Testis (tissue), 3 donors: ENCODE measurements around the gene GPR50. TPM values are rescaled to one million over a fixed set of nuclear protein-coding genes. Genes with fewer than 3 reads are reported as not detected.

ENCODE experiments used
- DNase-seq: peaks from one replicate; pipeline ENCODE4 v3.0.0-alpha.2; 2019
- H3K27ac ChIP-seq, 2 donors: fragments of 200-600 bp; sonication (generic); one replicate each; pipeline ENCODE4 v1.5.1; 2019
- H3K27me3 ChIP-seq: fragments of 200-600 bp; sonication (generic); one replicate; pipeline ENCODE4 v1.5.1; 2019
- H3K36me3 ChIP-seq: fragments of 200-600 bp; sonication (generic); one replicate; pipeline ENCODE4 v1.5.1; 2017; ENCODE audit warnings: low read depth; ENCODE audit errors: missing control alignments
- H3K4me1 ChIP-seq: fragments of 200-600 bp; sonication (generic); one replicate; pipeline ENCODE4 v1.5.1; 2019
- H3K4me3 ChIP-seq, 2 donors: fragments of 200-600 bp; sonication (generic); one replicate each; pipeline ENCODE4 v1.5.1; 2017 to 2019
- H3K9me3 ChIP-seq: fragments of 200-600 bp; sonication (generic); one replicate; pipeline ENCODE4 v1.5.1; 2017
- CTCF ChIP-seq, 3 experiments: fragments of 450-650 bp in 2 of 3; fragments of 200-600 bp in 1 of 3; sonication (generic) in 1 of 3; IDR thresholded peaks; one replicate each; pipeline ENCODE4 v1.5.1; 2016 to 2019; ENCODE audit warnings: antibody characterized with exemption in 3 of 3, mild to moderate bottlenecking in 2 of 3, moderate library complexity in 1 of 3
- POLR2A ChIP-seq: fragments of 450-650 bp; IDR thresholded peaks from one replicate; pipeline ENCODE4 v1.6.1; 2017; ENCODE audit warnings: antibody characterized with exemption, mild to moderate bottlenecking, moderate library complexity
- WGBS, 2 donors: methylation state at CpG; one replicate each; pipeline ENCODE4 v1.1.5; 2018; 5-methylcytosine and 5-hydroxymethylcytosine counted together
- intact Hi-C: fragments of 100-400 bp; cut with DNase I; formaldehyde crosslinking; loops from one replicate; pipeline ENCODE4 v1.15.1; 2023; ENCODE audit warnings: low total_unique reads
- polyA plus RNA-seq: library from polyadenylated mRNA; stranded (reverse); fragments of 350-450 nt; fragmentation: Illumina TruSeq; extraction: RNeasy Lipid Tissue Mini Kit (QIAGEN cat#74804); gene quantifications from one replicate; pipeline ENCODE4 v1.2.3, GENCODE V29; 2014; ENCODE audit warnings: low read depth, low replicate concordance; ENCODE audit not compliant: insufficient read depth
- total RNA-seq, 2 donors: library from RNA; depleted of rRNA; stranded (reverse); fragments of >200 nt; gene quantifications; one replicate each; pipeline ENCODE4 v1.2.3, GENCODE V29; 2016

The GPR50 gene
- total and polyA plus RNA-seq, 3 donors from 2014 or later = 0.24 TPM; not detected in 2

DNA sequence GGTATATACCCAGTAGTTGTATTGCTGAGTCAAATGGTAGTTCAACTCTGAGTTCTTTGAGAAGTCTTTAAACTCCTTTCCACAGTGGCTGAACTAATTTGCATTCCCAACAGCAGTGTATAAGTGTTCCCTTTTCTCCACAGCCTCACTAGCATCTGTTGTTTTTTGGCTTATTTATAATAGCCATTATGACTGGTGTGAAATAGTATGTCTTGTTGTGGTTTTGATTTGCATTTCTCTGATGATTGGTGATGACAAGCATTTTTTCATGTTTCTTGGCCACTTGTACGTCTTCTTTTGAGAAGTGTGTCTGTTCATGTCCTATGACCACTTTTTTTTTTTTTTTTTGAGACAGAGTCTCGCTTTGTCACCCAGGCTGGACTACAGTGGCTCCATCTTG lies 30.5 kb downstream of the GPR50 start:
- WGBS, 2 donors = 83 to 90% methylated on average over 2 of the region's 2 CpGs
- no peaks in the 10 kb centered on the region for H3K4me1 ChIP-seq

GRCh38 chrX:151225843-151226242 lies 49.5 kb downstream of the GPR50 start:
- H3K27ac ChIP-seq = no peak overlapping the region
- no peaks in the 10 kb centered on the region for H3K9me3 ChIP-seq
- WGBS, 2 donors = 33 to 75% methylated on average over 1 of the region's 1 CpG
- DNase-seq = no peak
- H3K4me1 ChIP-seq = no peaks in the 10 kb centered on the region
- intact Hi-C loops = no loop called here
- no peaks in the 10 kb centered on the region for H3K36me3 ChIP-seq
- TF ChIP-seq CTCF (IDR thresholded peaks at IDR 0.05) = no peak
- H3K4me3 ChIP-seq = no peak overlapping the region
- H3K27me3 ChIP-seq = no peaks in the 10 kb centered on the region

More for the DNA sequence above, 30.5 kb downstream of the GPR50 start:
- H3K9me3 ChIP-seq = no peaks in the 10 kb centered on the region
- no peaks in the 10 kb centered on the region for H3K27me3 ChIP-seq
- no peaks in the 10 kb centered on the region for H3K36me3 ChIP-seq
- TF ChIP-seq CTCF (IDR thresholded peaks at IDR 0.05) (no peak), POLR2A (no peak)
- intact Hi-C loops = no loop called here
- DNase-seq = no peak
- H3K27ac ChIP-seq = no peak overlapping the region
- H3K4me3 ChIP-seq = no peak overlapping the region

- H3K9me3 ChIP-seq = no peaks in the 10 kb centered on the region
- H3K4me3 ChIP-seq = no peak overlapping the region
- no peaks in the 10 kb centered on the region for H3K27me3 ChIP-seq
- no peaks in the 10 kb centered on the region for H3K4me1 ChIP-seq
- no peaks in the 10 kb centered on the region for H3K36me3 ChIP-seq
- no peak overlapping the region for H3K27ac ChIP-seq
- DNase-seq = no peak
- 66 to 75% methylated on average over 5 to 9 of the region's 9 CpGs for WGBS, 2 donors
- intact Hi-C loops = no loop called here
- no peak for TF ChIP-seq POLR2A
- no peak for TF ChIP-seq CTCF (IDR thresholded peaks at IDR 0.05)
Measured at GRCh38 chrX:151226941-151227340, 50.6 kb downstream of the GPR50 start.

GRCh38 chrX:151227627-151228026 lies 51.2 kb downstream of the GPR50 start:
- Histone ChIP-seq H3K4me1 (no peaks in the 10 kb centered on the region), H3K4me3 (no peak overlapping the region), H3K36me3 (no peaks in the 10 kb centered on the region), H3K27me3 (no peaks in the 10 kb centered on the region), H3K9me3 (no peaks in the 10 kb centered on the region), H3K27ac (no peak overlapping the region)
- DNase-seq = no peak
- no peak for TF ChIP-seq POLR2A
- TF ChIP-seq CTCF (IDR thresholded peaks at IDR 0.05) = no peak
- 0 to 11% methylated on average over 1 to 22 of the region's 30 CpGs for WGBS, 2 donors
- intact Hi-C loops = no loop called here

DNA sequence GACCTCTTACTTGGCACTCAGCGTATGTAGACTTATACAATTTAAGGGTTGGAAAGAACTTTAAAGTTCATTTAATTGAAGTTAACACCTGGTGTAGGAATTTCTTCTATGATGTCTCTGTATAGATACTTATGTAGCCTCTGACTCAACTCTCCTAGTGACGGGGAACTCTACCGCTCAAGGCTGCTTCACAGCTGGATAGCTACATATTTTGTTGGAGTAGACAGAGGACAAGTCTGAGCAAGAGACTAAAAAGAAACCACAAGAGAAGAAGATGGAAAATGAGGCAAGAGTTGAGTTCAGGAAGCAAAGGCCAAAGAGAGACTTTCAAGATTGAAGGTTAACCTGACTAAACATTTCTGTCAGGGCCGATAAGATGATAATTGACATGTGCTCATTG lies 52.6 kb downstream of the GPR50 start:
- TF ChIP-seq CTCF (IDR thresholded peaks at IDR 0.05) (no peak), POLR2A (no peak)

More for the DNA sequence above, 52.6 kb downstream of the GPR50 start:
- intact Hi-C loops = no loop called here
- no peaks in the 10 kb centered on the region for H3K9me3 ChIP-seq
- no peaks in the 10 kb centered on the region for H3K27me3 ChIP-seq
- DNase-seq = no peak
- H3K4me1 ChIP-seq = no peaks in the 10 kb centered on the region
- H3K4me3 ChIP-seq = no peak overlapping the region
- WGBS, 2 donors = 79 to 94% methylated on average over 4 of the region's 4 CpGs
- H3K27ac ChIP-seq = no peak overlapping the region
- no peaks in the 10 kb centered on the region for H3K36me3 ChIP-seq
